Stomach (tissue), 4 donors: ENCODE data around the gene BRD3OS.

Source experiments
- CTCF ChIP-seq, 7 experiments: fragments of 450-650 bp in 4 of 7; fragments of 200-600 bp in 3 of 7; sonication (generic) in 3 of 7; IDR thresholded peaks; one replicate each; pipeline ENCODE4 v1.5.1; 2016 to 2019; ENCODE audit warnings: antibody characterized with exemption in 7 of 7, control low read depth in 2 of 7, mild to moderate bottlenecking in 1 of 7
- POLR2A ChIP-seq, 4 donors: fragments of 450-650 bp; IDR thresholded peaks; one replicate each; pipeline ENCODE4 v1.6.1; 2016; ENCODE audit warnings: antibody characterized with exemption in 4 of 4, control low read depth in 2 of 4, mild to moderate bottlenecking in 1 of 4, moderate library complexity in 1 of 4

GRCh38 chr9:134024214-134024792 lies 978 bp upstream of the BRD3OS start:
- no peak for TF ChIP-seq CTCF (IDR thresholded peaks at IDR 0.05)
- TF ChIP-seq POLR2A (IDR thresholded peaks at IDR 0.05): no peak
